Liver (tissue), 9 donors: ENCODE data around the gene PLD6. TPM values are rescaled to one million over a fixed set of nuclear protein-coding genes. Genes with fewer than 3 reads are reported as not detected.

Experiments
- DNase-seq: peaks from one replicate; pipeline ENCODE4 v3.0.0-alpha.2; 2017; ENCODE audit warnings: low spot score
- H3K27ac ChIP-seq, 2 donors: one replicate each; pipeline ENCODE4 v1.7.0; 2013; ENCODE audit warnings: inconsistent platforms in 2 of 2, low read length in 2 of 2, control low read depth in 1 of 2, low read depth in 1 of 2, mild to moderate bottlenecking in 1 of 2
- H3K27me3 ChIP-seq, 4 donors: one replicate each; pipeline versions ENCODE4 v1.6.1 to v1.7.0; 2013; ENCODE audit warnings: low read length in 3 of 4, inconsistent platforms in 1 of 4, mild to moderate bottlenecking in 1 of 4, moderate library complexity in 1 of 4; ENCODE audit not compliant: control insufficient read depth in 4 of 4, insufficient read depth in 4 of 4
- H3K36me3 ChIP-seq, 4 donors: one replicate each; pipeline versions ENCODE4 v1.6.1 to v1.7.0; 2013; ENCODE audit warnings: low read length in 3 of 4, mild to moderate bottlenecking in 3 of 4, low read depth in 1 of 4, moderate library complexity in 1 of 4; ENCODE audit not compliant: control insufficient read depth in 4 of 4, insufficient read depth in 3 of 4
- H3K4me1 ChIP-seq, 4 donors: one replicate each; pipeline versions ENCODE4 v1.6.1 to v1.7.0; 2013; ENCODE audit warnings: low read length in 3 of 4, mild to moderate bottlenecking in 3 of 4, moderate library complexity in 1 of 4; ENCODE audit not compliant: control insufficient read depth in 4 of 4, insufficient read depth in 4 of 4
- H3K4me3 ChIP-seq, 3 donors: one replicate each; pipeline versions ENCODE4 v1.6.1 to v1.7.0; 2013; ENCODE audit warnings: low read length in 3 of 3, control low read depth in 1 of 3, low read depth in 1 of 3, mild to moderate bottlenecking in 1 of 3
- H3K9ac ChIP-seq, 2 donors: one replicate each; pipeline ENCODE4 v1.7.0; 2013; ENCODE audit warnings: low read length in 2 of 2, mild to moderate bottlenecking in 2 of 2, moderate library complexity in 2 of 2, control low read depth in 1 of 2, low read depth in 1 of 2
- H3K9me3 ChIP-seq, 4 donors: one replicate each; pipeline versions ENCODE4 v1.6.1 to v1.7.0; 2013; ENCODE audit warnings: low read length in 3 of 4; ENCODE audit not compliant: control insufficient read depth in 4 of 4
- ATF3 ChIP-seq: IDR thresholded peaks from 2 replicates; pipeline ENCODE4 v1.6.1; 2016; ENCODE audit warnings: antibody characterized with exemption
- CTCF ChIP-seq: fragments of 150-350 bp; IDR thresholded peaks from 2 replicates; pipeline ENCODE4 v1.5.1; 2017; ENCODE audit warnings: improper control_type of control experiment, low read depth, low read length; ENCODE audit not compliant: missing input control
- EGR1 ChIP-seq, 2 donors: IDR thresholded peaks; 2 replicates each; pipeline ENCODE4 v1.6.1; 2016 to 2018; ENCODE audit warnings: antibody characterized with exemption in 2 of 2, low read depth in 2 of 2
- FOXA1 ChIP-seq: IDR thresholded peaks from 2 replicates; pipeline ENCODE4 v1.6.1; 2016; ENCODE audit warnings: antibody characterized with exemption
- FOXA2 ChIP-seq: IDR thresholded peaks from 2 replicates; pipeline ENCODE4 v1.6.1; 2016; ENCODE audit warnings: antibody characterized with exemption
- GABPA ChIP-seq, 2 donors: IDR thresholded peaks in 1 of 2; conservative IDR thresholded peaks in 1 of 2; 2 replicates each; pipeline ENCODE4 v1.6.1; 2016; ENCODE audit warnings: antibody characterized with exemption in 2 of 2, mild to moderate bottlenecking in 1 of 2, moderate library complexity in 1 of 2
- HNF4A ChIP-seq, 2 donors: conservative IDR thresholded peaks; 2 replicates each; pipeline ENCODE4 v1.6.1; 2016; ENCODE audit warnings: antibody characterized with exemption in 2 of 2, mild to moderate bottlenecking in 2 of 2
- HNF4G ChIP-seq: IDR thresholded peaks from 2 replicates; pipeline ENCODE4 v1.6.1; 2016; ENCODE audit warnings: antibody characterized with exemption
- JUND ChIP-seq, 2 donors: IDR thresholded peaks; 2 replicates each; pipeline ENCODE4 v1.6.1; 2016; ENCODE audit warnings: antibody characterized with exemption in 2 of 2
- MAX ChIP-seq: IDR thresholded peaks from 2 replicates; pipeline ENCODE4 v1.6.1; 2016; ENCODE audit warnings: antibody characterized with exemption
- NR2F2 ChIP-seq: IDR thresholded peaks from 2 replicates; pipeline ENCODE4 v1.6.1; 2016; ENCODE audit warnings: antibody characterized with exemption
- RAD21 ChIP-seq, 2 donors: IDR thresholded peaks; 2 replicates each; pipeline ENCODE4 v1.6.1; 2016; ENCODE audit warnings: antibody characterized with exemption in 2 of 2, mild to moderate bottlenecking in 2 of 2
- REST ChIP-seq: IDR thresholded peaks from 2 replicates; pipeline ENCODE4 v1.6.1; 2016; ENCODE audit warnings: antibody characterized with exemption, mild to moderate bottlenecking
- RXRA ChIP-seq, 2 donors: IDR thresholded peaks; 2 replicates each; pipeline ENCODE4 v1.6.1; 2017 to 2018; ENCODE audit warnings: antibody characterized with exemption in 2 of 2, mild to moderate bottlenecking in 1 of 2
- SP1 ChIP-seq: IDR thresholded peaks from 2 replicates; pipeline ENCODE4 v1.6.1; 2018; ENCODE audit warnings: antibody characterized with exemption, mild to moderate bottlenecking
- TAF1 ChIP-seq: conservative IDR thresholded peaks from 2 replicates; pipeline ENCODE4 v1.6.1; 2016; ENCODE audit warnings: antibody characterized with exemption, mild to moderate bottlenecking
- YY1 ChIP-seq: IDR thresholded peaks from 2 replicates; pipeline ENCODE4 v1.6.1; 2016; ENCODE audit warnings: antibody characterized with exemption, mild to moderate bottlenecking
- ZBTB33 ChIP-seq: IDR thresholded peaks from 2 replicates; pipeline ENCODE4 v1.6.1; 2016; ENCODE audit warnings: antibody characterized with exemption
- WGBS: extraction: QIAGEN DNeasy Blood & Tissue Kit; methylation state at CpG from one replicate; pipeline ENCODE4 v1.1.7; 2013; 5-methylcytosine and 5-hydroxymethylcytosine counted together
- polyA plus RNA-seq, 2 donors: library from polyadenylated mRNA; stranded (reverse) in 1 of 2; unstranded in 1 of 2; fragments of 200-250 nt in 1 of 2; fragments of >200 nt in 1 of 2; fragmentation: Nextera tagmentation in 1 of 2; extraction: Ambion mirVana in 1 of 2; gene quantifications; one replicate each; pipeline versions ENCODE4 v1.2.1 to v1.2.3, GENCODE V29; 2013 to 2015
- total RNA-seq, 2 donors: library from RNA; depleted of rRNA; stranded (reverse); fragments of >200 nt; gene quantifications; one replicate each; pipeline ENCODE4 v1.2.3, GENCODE V29; 2014
- donor health status: healthy.
- donor health status: healthy.
- donor health status: healthy.
- donor health status: healthy.
- donor health status: healthy.

Gene PLD6
- total and polyA plus RNA-seq, 4 donors = 1.2 to 2.3 (median 1.5) TPM

- WGBS = 94% methylated on average over 8 of the region's 8 CpGs
- H3K4me1 ChIP-seq = no peaks in the 10 kb centered on the region
- H3K9me3 ChIP-seq = no peaks in the 10 kb centered on the region
- peaks cover 18 to 88% (median 56%) of the 10 kb centered on the region in 4 donors for H3K36me3 ChIP-seq
- H3K4me3 ChIP-seq = no peak overlapping the region
- no peak for DNase-seq
- no peak overlapping the region for H3K9ac ChIP-seq
- H3K27ac ChIP-seq = no peak overlapping the region
- no peaks in the 10 kb centered on the region for H3K27me3 ChIP-seq
- TF ChIP-seq NR2F2 (no peak), RAD21 (IDR thresholded peaks at IDR 0.05) (no peak), GABPA (IDR thresholded peaks at IDR 0.05 in 1 of 2, conservative IDR thresholded peaks at IDR 0.05 in 1 of 2) (no peak), JUND (IDR thresholded peaks at IDR 0.05) (no peak), HNF4G (no peak)
Observed at GRCh38 chr17:17175340-17175739, 30.8 kb downstream of the PLD6 start.

GRCh38 chr17:17173921-17174320, 32.2 kb downstream of the PLD6 start:
- TF ChIP-seq ATF3 (no peak), JUND (IDR thresholded peaks at IDR 0.05) (no peak), EGR1 (IDR thresholded peaks at IDR 0.05; ENCODE audit: low read depth in 2 of 2) (no peak), MAX (no peak), HNF4A (conservative IDR thresholded peaks at IDR 0.05) (no peak), FOXA1 (no peak), NR2F2 (no peak), RAD21 (IDR thresholded peaks at IDR 0.05) (no peak), CTCF (no peak), ZBTB33 (no peak), RXRA (IDR thresholded peaks at IDR 0.05) (no peak), GABPA (IDR thresholded peaks at IDR 0.05 in 1 of 2, conservative IDR thresholded peaks at IDR 0.05 in 1 of 2) (no peak), FOXA2 (no peak), TAF1 (no peak), REST (no peak), SP1 (no peak), HNF4G (no peak), YY1 (no peak)
- no peak for DNase-seq

More at GRCh38 chr17:17173921-17174320, 32.2 kb downstream of the PLD6 start:
- Histone ChIP-seq H3K27ac (no peak overlapping the region), H3K36me3 (peaks cover 10 to 84% (median 49%) of the 10 kb centered on the region in 4 donors), H3K4me1 (no peaks in the 10 kb centered on the region), H3K9me3 (no peaks in the 10 kb centered on the region), H3K9ac (no peak overlapping the region), H3K27me3 (no peaks in the 10 kb centered on the region), H3K4me3 (no peak overlapping the region)
- 97% methylated on average over 14 of the region's 14 CpGs for WGBS
